HL-60 (cell line): ENCODE measurements around the gene KIRREL1.

ENCODE experiments used
- POLR2AphosphoS5 ChIP-seq: IDR thresholded peaks from 2 replicates; pipeline ENCODE4 v1.6.1; 2012; ENCODE audit warnings: low read depth
- TF ChIP-seq, protein P1 (sequence below): IDR thresholded peaks from one replicate; pipeline ENCODE4 v1.5.1; 2011; ENCODE audit warnings: low read length, control low read depth, inconsistent platforms; ENCODE audit not compliant: insufficient read depth

DNA sequence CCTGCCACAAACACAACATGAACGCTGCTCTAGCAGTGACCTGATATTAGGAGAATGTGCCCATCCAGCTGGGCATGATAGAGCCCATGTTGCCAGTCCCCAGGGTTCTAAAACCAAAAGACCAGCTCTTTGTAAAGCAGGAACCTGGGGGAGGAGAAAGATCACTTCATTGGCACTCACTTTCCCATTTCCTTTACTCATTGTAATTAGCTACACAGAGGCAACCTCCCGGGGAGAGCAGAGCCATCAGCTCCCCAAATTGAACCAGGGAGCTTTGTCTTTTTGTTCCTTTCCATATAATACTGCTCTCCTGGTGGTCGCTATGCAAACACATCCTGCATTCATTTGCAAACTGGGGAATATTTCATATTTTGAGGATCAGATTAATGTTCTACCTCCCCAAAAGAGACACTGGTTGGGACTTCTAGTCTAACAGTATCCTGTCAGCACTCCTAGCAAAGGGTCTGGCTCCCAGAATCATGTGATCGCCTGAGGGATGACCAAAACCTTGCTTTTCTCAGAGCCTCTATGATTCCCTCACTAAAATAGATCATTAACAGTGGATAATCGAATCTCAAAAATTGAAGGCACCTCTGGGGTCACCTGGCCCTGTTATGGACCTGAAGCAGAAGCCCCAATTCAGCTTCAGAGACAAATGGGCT, 110.5 kb downstream of the KIRREL1 start:
- TF ChIP-seq, protein P1, sequence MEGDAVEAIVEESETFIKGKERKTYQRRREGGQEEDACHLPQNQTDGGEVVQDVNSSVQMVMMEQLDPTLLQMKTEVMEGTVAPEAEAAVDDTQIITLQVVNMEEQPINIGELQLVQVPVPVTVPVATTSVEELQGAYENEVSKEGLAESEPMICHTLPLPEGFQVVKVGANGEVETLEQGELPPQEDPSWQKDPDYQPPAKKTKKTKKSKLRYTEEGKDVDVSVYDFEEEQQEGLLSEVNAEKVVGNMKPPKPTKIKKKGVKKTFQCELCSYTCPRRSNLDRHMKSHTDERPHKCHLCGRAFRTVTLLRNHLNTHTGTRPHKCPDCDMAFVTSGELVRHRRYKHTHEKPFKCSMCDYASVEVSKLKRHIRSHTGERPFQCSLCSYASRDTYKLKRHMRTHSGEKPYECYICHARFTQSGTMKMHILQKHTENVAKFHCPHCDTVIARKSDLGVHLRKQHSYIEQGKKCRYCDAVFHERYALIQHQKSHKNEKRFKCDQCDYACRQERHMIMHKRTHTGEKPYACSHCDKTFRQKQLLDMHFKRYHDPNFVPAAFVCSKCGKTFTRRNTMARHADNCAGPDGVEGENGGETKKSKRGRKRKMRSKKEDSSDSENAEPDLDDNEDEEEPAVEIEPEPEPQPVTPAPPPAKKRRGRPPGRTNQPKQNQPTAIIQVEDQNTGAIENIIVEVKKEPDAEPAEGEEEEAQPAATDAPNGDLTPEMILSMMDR = no peak
- TF ChIP-seq POLR2AphosphoS5 = no peak
